CD8-positive, alpha-beta memory T cell (primary cell): ENCODE results near the gene EEF1AKMT3. TPM values are rescaled to one million over a fixed set of nuclear protein-coding genes. Genes with fewer than 3 reads are reported as not detected.

Experiments
- CTCF ChIA-PET: fragments of 350-600 bp; sonication (Branson Sonifier 250); formaldehyde crosslinking; loops from one replicate; lab custom pipeline; 2021; ENCODE audit warnings: antibody characterized with exemption; lab: Charles Lee
- POLR2A ChIA-PET: fragments of 350-600 bp; sonication (Branson Sonifier 250); formaldehyde crosslinking; loops from one replicate; lab custom pipeline; 2021; ENCODE audit warnings: antibody characterized with exemption; lab: Charles Lee
- DNase-seq, 5 donors: peaks; one replicate each; pipeline versions ENCODE4 v3.0.0 to v3.0.0-alpha.2; 2020 to 2022; ENCODE audit warnings: mixed read lengths in 1 of 5
- H3K27ac ChIP-seq: one replicate; pipeline ENCODE4 v1.7.0; 2013; ENCODE audit warnings: low read depth, mild to moderate bottlenecking, low read length, moderate library complexity
- H3K27me3 ChIP-seq: 2 replicates; pipeline ENCODE4 v1.7.0; 2013; ENCODE audit warnings: low read length, mild to moderate bottlenecking; ENCODE audit not compliant: insufficient read depth, poor library complexity, severe bottlenecking
- H3K36me3 ChIP-seq: 2 replicates; pipeline ENCODE4 v1.7.0; 2013; ENCODE audit warnings: mild to moderate bottlenecking, low read length, moderate library complexity; ENCODE audit not compliant: insufficient read depth
- H3K4me1 ChIP-seq: 2 replicates; pipeline ENCODE4 v1.7.0; 2013; ENCODE audit warnings: mild to moderate bottlenecking, low read length, moderate library complexity; ENCODE audit not compliant: insufficient read depth
- H3K4me3 ChIP-seq: 2 replicates; pipeline ENCODE4 v1.7.0; 2013; ENCODE audit warnings: mild to moderate bottlenecking, low read length
- H3K9me3 ChIP-seq: 2 replicates; pipeline ENCODE4 v1.7.0; 2013; ENCODE audit warnings: mild to moderate bottlenecking, low read length
- H3K27ac Mint-ChIP-seq, 8 donors: one replicate each; pipeline ENCODE4 v1.8.0; 2020 to 2021; ENCODE audit warnings: mixed read lengths in 8 of 8, mild to moderate bottlenecking in 6 of 8, inconsistent platforms in 3 of 8, moderate library complexity in 3 of 8
- H3K27me3 Mint-ChIP-seq, 2 donors: one replicate each; pipeline ENCODE4 v1.8.0; 2020 to 2021; ENCODE audit warnings: mixed read lengths in 2 of 2, mild to moderate bottlenecking in 1 of 2, moderate library complexity in 1 of 2
- H3K36me3 Mint-ChIP-seq, 3 donors: one replicate each; pipeline ENCODE4 v1.8.0; 2020 to 2021; ENCODE audit warnings: mixed read lengths in 3 of 3, inconsistent platforms in 1 of 3, mild to moderate bottlenecking in 1 of 3
- H3K4me1 Mint-ChIP-seq, 3 donors: one replicate each; pipeline ENCODE4 v1.8.0; 2020 to 2021; ENCODE audit warnings: mixed read lengths in 3 of 3, inconsistent platforms in 1 of 3, mild to moderate bottlenecking in 1 of 3
- H3K4me3 Mint-ChIP-seq, 7 donors: one replicate each; pipeline ENCODE4 v1.8.0; 2020 to 2021; ENCODE audit warnings: mixed read lengths in 7 of 7, mild to moderate bottlenecking in 6 of 7, moderate library complexity in 4 of 7, inconsistent platforms in 2 of 7
- H3K9me3 Mint-ChIP-seq, 5 donors: one replicate each; pipeline ENCODE4 v1.8.0; 2020 to 2022; ENCODE audit warnings: mixed read lengths in 5 of 5, mild to moderate bottlenecking in 3 of 5, moderate library complexity in 2 of 5, inconsistent platforms in 1 of 5
- polyA plus RNA-seq: library from polyadenylated mRNA; unstranded; fragments of 300-500 nt; fragmentation: Illumina TruSeq; gene quantifications from one replicate; pipeline ENCODE4 v1.2.3, GENCODE V29; 2021
- total RNA-seq, 2 experiments: library from RNA; stranded (reverse); gene quantifications; one replicate each; pipeline ENCODE4 v1.2.3, GENCODE V29; 2021

The EEF1AKMT3 gene
- total and polyA plus RNA-seq, 3 experiments from 2014 or later, result 3.3 to 3.9 (median 3.5) TPM

GRCh38 chr12:57823131-57823907 lies 50.9 kb downstream of the EEF1AKMT3 start:
- Histone ChIP-seq H3K27ac (no peak overlapping the region), H3K36me3 (peaks cover 66% of the 10 kb centered on the region), H3K9me3 (no peaks in the 10 kb centered on the region), H3K27me3 (no peaks in the 10 kb centered on the region), H3K4me1 (no peaks in the 10 kb centered on the region), H3K4me3 (no peak overlapping the region)
- H3K27ac Mint-ChIP-seq, result peak overlapping the region in 4 of 8 donors; percentile 44 to 79 (median 72)
- ChIA-PET POLR2A (no interaction called here), CTCF (interaction anchor here (1.3 kb wide), 1 partner anchor 81 kb away, joined by 3 read pairs; no protein-coding TSS in a partner anchor)
- H3K4me3 Mint-ChIP-seq, result no peak overlapping the region
- no peak for DNase-seq
- peaks cover 0 to 2% of the 10 kb centered on the region in 2 donors for H3K27me3 Mint-ChIP-seq
- no peaks in the 10 kb centered on the region for H3K9me3 Mint-ChIP-seq
- peaks cover 5 to 90% (median 14%) of the 10 kb centered on the region in 3 donors for H3K36me3 Mint-ChIP-seq
- H3K4me1 Mint-ChIP-seq, result peaks cover under 1 to 6% (median 4%) of the 10 kb centered on the region in 3 donors

GRCh38 chr12:57823908-57824640 lies 51.7 kb downstream of the EEF1AKMT3 start:
- no peaks in the 10 kb centered on the region for H3K27me3 ChIP-seq
- H3K4me3 Mint-ChIP-seq, result no peak overlapping the region
- peaks cover 4 to 8% (median 4%) of the 10 kb centered on the region in 3 donors for H3K4me1 Mint-ChIP-seq
- no peak for DNase-seq
- H3K9me3 ChIP-seq, result no peaks in the 10 kb centered on the region
- H3K27ac Mint-ChIP-seq, result peak overlapping the region in 1 of 8 donors; percentile 81
- H3K9me3 Mint-ChIP-seq, result no peaks in the 10 kb centered on the region
- no peak overlapping the region for H3K27ac ChIP-seq
- ChIA-PET CTCF (interaction anchor here (1.1 kb wide), 1 partner anchor 21 kb away, joined by 3 read pairs; no protein-coding TSS in a partner anchor), POLR2A (no interaction called here)
- peaks cover 5 to 94% (median 14%) of the 10 kb centered on the region in 3 donors for H3K36me3 Mint-ChIP-seq
- peaks cover 0 to 2% of the 10 kb centered on the region in 2 donors for H3K27me3 Mint-ChIP-seq
- H3K36me3 ChIP-seq, result peaks cover 74% of the 10 kb centered on the region
- peaks cover 2% of the 10 kb centered on the region for H3K4me1 ChIP-seq
- no peak overlapping the region for H3K4me3 ChIP-seq

GRCh38 chr12:57825451-57825850 lies 53.0 kb downstream of the EEF1AKMT3 start:
- POLR2A ChIA-PET, result no interaction called here
- H3K27ac Mint-ChIP-seq, result peak overlapping the region in 5 of 8 donors; percentile 36 to 94 (median 80)
- DNase-seq, result no peak

GRCh38 chr12:57826400-57826799 lies 54.0 kb downstream of the EEF1AKMT3 start:
- ChIA-PET CTCF (interaction anchor here (1.2 to 1.7 kb wide), 2 partner anchors 67 to 79 kb away, joined by 4 read pairs; no protein-coding TSS in a partner anchor), POLR2A (no interaction called here)
- Mint-ChIP-seq H3K27ac (peak overlapping the region in 4 of 8 donors; percentile 14 to 80 (median 76)), H3K4me1 (peaks cover 13 to 26% (median 19%) of the 10 kb centered on the region in 3 donors), H3K27me3 (peaks cover 0 to 3% of the 10 kb centered on the region in 2 donors), H3K36me3 (peaks cover 5 to 88% (median 18%) of the 10 kb centered on the region in 3 donors), H3K4me3 (no peak overlapping the region), H3K9me3 (no peaks in the 10 kb centered on the region)
- Histone ChIP-seq H3K27ac (no peak overlapping the region), H3K4me1 (peaks cover 20% of the 10 kb centered on the region), H3K9me3 (no peaks in the 10 kb centered on the region), H3K27me3 (no peaks in the 10 kb centered on the region), H3K4me3 (no peak overlapping the region), H3K36me3 (peaks cover 76% of the 10 kb centered on the region)
- no peak for DNase-seq

More at GRCh38 chr12:57825451-57825850, 53.0 kb downstream of the EEF1AKMT3 start:
- Histone ChIP-seq H3K4me3 (no peak overlapping the region), H3K27me3 (no peaks in the 10 kb centered on the region), H3K36me3 (peaks cover 77% of the 10 kb centered on the region), H3K9me3 (no peaks in the 10 kb centered on the region), H3K27ac (no peak overlapping the region), H3K4me1 (peaks cover 14% of the 10 kb centered on the region)
- H3K27me3 Mint-ChIP-seq, result peaks cover 0 to 3% of the 10 kb centered on the region in 2 donors
- H3K36me3 Mint-ChIP-seq, result peaks cover 5 to 96% (median 17%) of the 10 kb centered on the region in 3 donors
- no peaks in the 10 kb centered on the region for H3K9me3 Mint-ChIP-seq
- CTCF ChIA-PET, result interaction anchor here (1.7 kb wide), 1 partner anchor 66 kb away, joined by 4 read pairs; no protein-coding TSS in a partner anchor
- no peak overlapping the region for H3K4me3 Mint-ChIP-seq
- H3K4me1 Mint-ChIP-seq, result peaks cover 10 to 22% (median 15%) of the 10 kb centered on the region in 3 donors

- Mint-ChIP-seq H3K4me3 (no peak overlapping the region), H3K36me3 (peaks cover 5 to 86% (median 19%) of the 10 kb centered on the region in 3 donors), H3K9me3 (no peaks in the 10 kb centered on the region), H3K27me3 (peaks cover 0 to 3% of the 10 kb centered on the region in 2 donors), H3K27ac (peak overlapping the region in 7 of 8 donors; percentile 51 to 81 (median 71)), H3K4me1 (peaks cover 18 to 32% (median 25%) of the 10 kb centered on the region in 3 donors)
- H3K27me3 ChIP-seq, result no peaks in the 10 kb centered on the region
- DNase-seq, result no peak
- peaks cover 26% of the 10 kb centered on the region for H3K4me1 ChIP-seq
- no peak overlapping the region for H3K27ac ChIP-seq
- H3K9me3 ChIP-seq, result no peaks in the 10 kb centered on the region
- ChIA-PET CTCF (interaction anchor here (1.2 kb wide), 1 partner anchor 78 kb away, joined by 4 read pairs; no protein-coding TSS in a partner anchor), POLR2A (no interaction called here)
- no peak overlapping the region for H3K4me3 ChIP-seq
- peaks cover 70% of the 10 kb centered on the region for H3K36me3 ChIP-seq
These were observed 54.6 kb downstream of the EEF1AKMT3 start for GRCh38 chr12:57826966-57827365.

GRCh38 chr12:57829025-57829777 lies 56.8 kb downstream of the EEF1AKMT3 start:
- peaks cover 48% of the 10 kb centered on the region for H3K4me1 ChIP-seq
- ChIA-PET POLR2A (interaction anchor here (0.6 kb wide), 1 partner anchor 86 kb away, joined by 4 read pairs; no protein-coding TSS in a partner anchor), CTCF (interaction anchor here (0.8 to 2.8 kb wide), 7 partner anchors 11 to 76 kb away, joined by 3 to 17 read pairs (median 3); partner anchors contain the start of genes AVIL and TSFM)
- Mint-ChIP-seq H3K36me3 (peaks cover 5 to 64% (median 11%) of the 10 kb centered on the region in 3 donors), H3K4me1 (peaks cover 36 to 53% (median 44%) of the 10 kb centered on the region in 3 donors), H3K27me3 (peaks cover 0 to 2% of the 10 kb centered on the region in 2 donors), H3K4me3 (peak overlapping the region in 1 of 7 donors; percentile 44), H3K9me3 (no peaks in the 10 kb centered on the region), H3K27ac (peak overlapping the region in 3 of 8 donors; percentile 49 to 72 (median 71))
- H3K36me3 ChIP-seq, result peaks cover 48% of the 10 kb centered on the region
- no peaks in the 10 kb centered on the region for H3K9me3 ChIP-seq
- no peak overlapping the region for H3K27ac ChIP-seq
- H3K4me3 ChIP-seq, result no peak overlapping the region
- no peaks in the 10 kb centered on the region for H3K27me3 ChIP-seq
- no peak for DNase-seq

GRCh38 chr12:57830393-57830792 lies 58.0 kb downstream of the EEF1AKMT3 start:
- CTCF ChIA-PET, result interaction anchor here (0.9 to 2.8 kb wide), 3 partner anchors 36 to 75 kb away, joined by 3 to 17 read pairs (median 3); no protein-coding TSS in a partner anchor

More at GRCh38 chr12:57830393-57830792, 58.0 kb downstream of the EEF1AKMT3 start:
- Mint-ChIP-seq H3K36me3 (peaks cover 4 to 52% (median 7%) of the 10 kb centered on the region in 3 donors), H3K27me3 (peaks cover 0 to 2% of the 10 kb centered on the region in 2 donors), H3K9me3 (no peaks in the 10 kb centered on the region), H3K27ac (peak overlapping the region; percentile 18 to 86 (median 64)), H3K4me3 (peak overlapping the region in 2 of 7 donors; percentile 14 to 28), H3K4me1 (peaks cover 44 to 63% (median 51%) of the 10 kb centered on the region in 3 donors)
- Histone ChIP-seq H3K27me3 (no peaks in the 10 kb centered on the region), H3K9me3 (no peaks in the 10 kb centered on the region), H3K4me3 (no peak overlapping the region), H3K4me1 (peaks cover 60% of the 10 kb centered on the region), H3K36me3 (peaks cover 36% of the 10 kb centered on the region), H3K27ac (no peak overlapping the region)
- POLR2A ChIA-PET, result no interaction called here
- DNase-seq, result no peak
